ENCODE measurements around the gene CRHR1.

Gene CRHR1

DNA sequence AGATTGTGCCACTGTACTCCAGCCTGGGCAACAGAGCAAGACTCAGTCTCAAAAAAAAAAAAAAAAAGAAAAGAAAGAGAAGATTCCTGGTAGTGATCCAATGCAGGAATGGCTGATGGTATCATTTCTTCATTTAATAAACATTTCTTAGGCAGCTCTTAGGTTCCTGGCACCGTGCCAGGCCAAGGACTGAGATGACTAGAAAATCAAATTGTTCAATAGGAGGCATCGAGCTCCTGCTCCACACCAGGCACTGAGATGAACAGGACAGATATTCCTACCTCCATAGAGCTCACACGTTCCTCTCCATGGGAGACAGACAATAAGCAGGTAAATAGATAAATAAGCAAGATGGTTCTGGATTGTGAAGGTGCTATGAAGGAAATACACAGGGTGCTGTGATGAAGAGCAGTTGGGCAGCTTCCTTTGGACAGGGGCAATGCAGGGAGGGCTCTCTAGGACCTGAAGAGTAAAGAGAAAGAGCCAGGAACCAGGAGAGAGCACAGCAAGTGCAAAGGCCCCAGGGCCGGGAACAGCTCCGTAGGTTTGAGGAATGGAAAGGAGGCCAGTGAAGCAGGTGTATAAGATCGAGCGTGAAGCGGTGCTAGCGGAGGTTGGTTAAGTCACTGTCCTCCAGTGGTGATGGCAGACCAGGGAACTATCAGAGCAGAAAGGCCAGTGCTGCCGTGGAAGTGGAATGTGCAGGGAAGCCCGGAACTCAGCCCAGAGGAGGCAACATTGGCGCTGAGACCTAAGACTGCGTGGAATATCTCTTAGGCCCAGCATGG lies 26.5 kb upstream of the CRHR1 start:
- H3K4me1 ChIP-seq (ENCODE audit: control insufficient read depth, insufficient read depth, low read length, poor library complexity, severe bottlenecking), result no peaks in the 10 kb centered on the region
- H3K27ac ChIP-seq (ENCODE audit: insufficient read depth, low read length, poor library complexity, severe bottlenecking), result no peak overlapping the region
- H3K9me3 ChIP-seq (ENCODE audit: control insufficient read depth, low read length), result no peaks in the 10 kb centered on the region
- H3K27me3 ChIP-seq (replicated peaks; ENCODE audit: control insufficient read depth, insufficient read depth, low read length, poor library complexity, severe bottlenecking), result peaks cover 3% of the 10 kb centered on the region
- H3K36me3 ChIP-seq (ENCODE audit: control insufficient read depth, insufficient read depth, low read length), result no peaks in the 10 kb centered on the region
- H3K4me3 ChIP-seq (ENCODE audit: insufficient read depth, low read depth, low read length, poor library complexity, severe bottlenecking), result no peak overlapping the region
- no peak for DNase-seq

GRCh38 chr17:45758544-45758943 lies 25.6 kb upstream of the CRHR1 start:
- Histone ChIP-seq H3K27ac (ENCODE audit: insufficient read depth, low read length, poor library complexity, severe bottlenecking) (no peak overlapping the region), H3K4me3 (ENCODE audit: insufficient read depth, low read depth, low read length, poor library complexity, severe bottlenecking) (no peak overlapping the region), H3K4me1 (ENCODE audit: control insufficient read depth, insufficient read depth, low read length, poor library complexity, severe bottlenecking) (no peaks in the 10 kb centered on the region), H3K36me3 (ENCODE audit: control insufficient read depth, insufficient read depth, low read length) (no peaks in the 10 kb centered on the region), H3K27me3 (replicated peaks; ENCODE audit: control insufficient read depth, insufficient read depth, low read length, poor library complexity, severe bottlenecking) (peaks cover 2% of the 10 kb centered on the region), H3K9me3 (ENCODE audit: control insufficient read depth, low read length) (no peaks in the 10 kb centered on the region)
- DNase-seq, result no peak

GRCh38 chr17:45759761-45760160 lies 24.4 kb upstream of the CRHR1 start:
- no peaks in the 10 kb centered on the region for H3K9me3 ChIP-seq (ENCODE audit: control insufficient read depth, low read length)
- no peak for DNase-seq
- no peaks in the 10 kb centered on the region for H3K27me3 ChIP-seq (replicated peaks; ENCODE audit: control insufficient read depth, insufficient read depth, low read length, poor library complexity, severe bottlenecking)
- H3K4me1 ChIP-seq (ENCODE audit: control insufficient read depth, insufficient read depth, low read length, poor library complexity, severe bottlenecking), result no peaks in the 10 kb centered on the region
- no peaks in the 10 kb centered on the region for H3K36me3 ChIP-seq (ENCODE audit: control insufficient read depth, insufficient read depth, low read length)
- H3K27ac ChIP-seq (ENCODE audit: insufficient read depth, low read length, poor library complexity, severe bottlenecking), result no peak overlapping the region
- H3K4me3 ChIP-seq (ENCODE audit: insufficient read depth, low read depth, low read length, poor library complexity, severe bottlenecking), result no peak overlapping the region

DNA sequence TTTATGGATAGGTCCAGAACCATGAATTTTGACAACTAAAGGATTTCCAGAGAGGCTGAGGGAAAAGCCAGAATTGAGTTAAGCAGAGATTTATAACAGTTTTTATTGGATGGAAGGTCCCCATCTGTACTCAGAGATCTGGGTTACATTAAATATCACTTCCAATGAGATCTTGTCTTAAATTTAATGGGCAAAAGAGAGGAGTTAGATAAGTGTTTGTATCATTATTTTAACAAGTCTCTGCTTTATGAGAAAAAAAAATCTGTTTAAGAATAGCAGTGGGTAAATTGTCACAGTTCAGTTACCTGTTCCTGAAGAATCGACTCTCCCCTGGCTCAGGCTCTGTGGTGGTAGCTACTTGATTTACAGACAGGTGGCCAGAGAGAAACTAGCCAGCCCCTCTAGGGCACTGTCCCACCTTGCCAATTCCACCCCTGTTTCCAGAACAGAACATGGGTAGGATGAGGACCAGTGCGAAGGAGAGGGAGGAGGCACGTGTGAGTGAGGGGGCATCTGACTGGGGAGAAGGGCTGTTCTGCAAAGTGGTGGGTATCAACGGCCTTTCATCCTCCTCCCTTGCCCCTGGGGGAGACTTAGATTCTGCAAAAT lies 22.1 kb upstream of the CRHR1 start:
- H3K4me3 ChIP-seq (ENCODE audit: insufficient read depth, low read depth, low read length, poor library complexity, severe bottlenecking), result no peak overlapping the region
- H3K36me3 ChIP-seq (ENCODE audit: control insufficient read depth, insufficient read depth, low read length), result no peaks in the 10 kb centered on the region
- no peak overlapping the region for H3K27ac ChIP-seq (ENCODE audit: insufficient read depth, low read length, poor library complexity, severe bottlenecking)
- H3K27me3 ChIP-seq (replicated peaks; ENCODE audit: control insufficient read depth, insufficient read depth, low read length, poor library complexity, severe bottlenecking), result no peaks in the 10 kb centered on the region
- no peaks in the 10 kb centered on the region for H3K9me3 ChIP-seq (ENCODE audit: control insufficient read depth, low read length)
- no peak for DNase-seq
- H3K4me1 ChIP-seq (ENCODE audit: control insufficient read depth, insufficient read depth, low read length, poor library complexity, severe bottlenecking), result no peaks in the 10 kb centered on the region

DNA sequence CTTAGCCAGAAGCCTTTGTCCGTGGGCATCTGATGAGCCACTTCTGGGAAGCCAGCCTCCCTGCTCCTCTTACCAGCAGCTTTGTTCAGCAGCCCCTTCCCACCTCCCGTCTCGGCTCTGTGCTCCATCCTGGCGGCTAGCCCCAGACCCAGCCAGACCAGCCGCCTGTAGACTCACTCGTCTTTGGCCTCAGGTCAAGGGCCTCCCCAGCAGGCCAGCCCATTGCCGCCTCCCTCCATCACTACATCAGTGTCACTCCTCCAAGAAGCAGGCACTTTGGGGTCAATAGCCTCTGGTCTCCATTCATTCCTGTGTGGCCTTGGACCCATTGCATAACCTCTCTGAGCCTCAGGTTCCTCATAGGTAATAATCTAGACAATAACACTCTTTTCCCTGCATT lies 20.9 kb upstream of the CRHR1 start:
- Histone ChIP-seq H3K4me1 (ENCODE audit: control insufficient read depth, insufficient read depth, low read length, poor library complexity, severe bottlenecking) (no peaks in the 10 kb centered on the region), H3K9me3 (ENCODE audit: control insufficient read depth, low read length) (no peaks in the 10 kb centered on the region), H3K4me3 (ENCODE audit: insufficient read depth, low read depth, low read length, poor library complexity, severe bottlenecking) (no peak overlapping the region), H3K36me3 (ENCODE audit: control insufficient read depth, insufficient read depth, low read length) (no peaks in the 10 kb centered on the region), H3K27ac (ENCODE audit: insufficient read depth, low read length, poor library complexity, severe bottlenecking) (no peak overlapping the region), H3K27me3 (replicated peaks; ENCODE audit: control insufficient read depth, insufficient read depth, low read length, poor library complexity, severe bottlenecking) (no peaks in the 10 kb centered on the region)
- no peak for DNase-seq

- Histone ChIP-seq H3K4me1 (ENCODE audit: control insufficient read depth, insufficient read depth, low read length, poor library complexity, severe bottlenecking) (no peaks in the 10 kb centered on the region), H3K9me3 (ENCODE audit: control insufficient read depth, low read length) (no peaks in the 10 kb centered on the region), H3K36me3 (ENCODE audit: control insufficient read depth, insufficient read depth, low read length) (no peaks in the 10 kb centered on the region), H3K4me3 (ENCODE audit: insufficient read depth, low read depth, low read length, poor library complexity, severe bottlenecking) (no peak overlapping the region), H3K27me3 (replicated peaks; ENCODE audit: control insufficient read depth, insufficient read depth, low read length, poor library complexity, severe bottlenecking) (no peaks in the 10 kb centered on the region), H3K27ac (ENCODE audit: insufficient read depth, low read length, poor library complexity, severe bottlenecking) (no peak overlapping the region)
- no peak for DNase-seq
Observed at GRCh38 chr17:45764479-45764878, 19.6 kb upstream of the CRHR1 start.

GRCh38 chr17:45768000-45768399 lies 16.1 kb upstream of the CRHR1 start:
- H3K4me1 ChIP-seq (ENCODE audit: control insufficient read depth, insufficient read depth, low read length, poor library complexity, severe bottlenecking), result no peaks in the 10 kb centered on the region
- no peak for DNase-seq
- H3K27ac ChIP-seq (ENCODE audit: insufficient read depth, low read length, poor library complexity, severe bottlenecking), result no peak overlapping the region
- H3K4me3 ChIP-seq (ENCODE audit: insufficient read depth, low read depth, low read length, poor library complexity, severe bottlenecking), result no peak overlapping the region
- no peaks in the 10 kb centered on the region for H3K27me3 ChIP-seq (replicated peaks; ENCODE audit: control insufficient read depth, insufficient read depth, low read length, poor library complexity, severe bottlenecking)
- no peaks in the 10 kb centered on the region for H3K9me3 ChIP-seq (ENCODE audit: control insufficient read depth, low read length)
- no peaks in the 10 kb centered on the region for H3K36me3 ChIP-seq (ENCODE audit: control insufficient read depth, insufficient read depth, low read length)

DNA sequence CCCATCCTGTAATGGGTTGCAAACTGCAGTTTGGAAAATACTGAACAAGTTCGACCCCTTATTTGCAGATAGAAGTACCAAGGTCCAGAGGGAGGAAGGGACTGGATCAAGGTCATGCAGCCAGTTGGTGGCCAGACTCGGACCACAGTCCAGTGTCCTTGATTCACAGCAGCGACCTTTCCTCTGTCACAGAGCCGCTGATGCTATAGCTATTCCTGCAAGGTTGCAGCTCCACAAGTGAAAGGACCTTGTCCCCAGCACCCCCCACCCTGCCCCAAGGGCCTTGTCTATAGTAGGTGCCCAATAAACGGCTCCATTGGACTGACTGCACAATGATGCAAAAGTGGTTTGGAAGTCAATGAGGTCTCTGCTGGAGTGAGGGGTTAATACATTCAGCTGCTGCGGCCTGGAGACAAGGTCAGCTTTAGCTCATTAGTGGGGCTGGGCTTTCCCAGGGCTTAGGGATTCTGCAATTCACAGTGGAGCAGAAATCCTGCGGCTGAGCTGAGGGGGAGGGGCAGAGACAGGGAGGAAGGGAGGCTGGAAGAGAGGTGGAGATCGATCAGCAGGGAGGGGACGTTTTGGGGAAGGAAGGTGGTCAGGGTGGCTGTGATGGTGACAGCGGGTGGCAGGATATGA lies 13.4 kb upstream of the CRHR1 start:
- Histone ChIP-seq H3K27ac (ENCODE audit: insufficient read depth, low read length, poor library complexity, severe bottlenecking) (no peak overlapping the region), H3K9me3 (ENCODE audit: control insufficient read depth, low read length) (no peaks in the 10 kb centered on the region), H3K4me1 (ENCODE audit: control insufficient read depth, insufficient read depth, low read length, poor library complexity, severe bottlenecking) (no peaks in the 10 kb centered on the region), H3K27me3 (replicated peaks; ENCODE audit: control insufficient read depth, insufficient read depth, low read length, poor library complexity, severe bottlenecking) (no peaks in the 10 kb centered on the region), H3K36me3 (ENCODE audit: control insufficient read depth, insufficient read depth, low read length) (no peaks in the 10 kb centered on the region), H3K4me3 (ENCODE audit: insufficient read depth, low read depth, low read length, poor library complexity, severe bottlenecking) (no peak overlapping the region)
- DNase-seq, result no peak

DNA sequence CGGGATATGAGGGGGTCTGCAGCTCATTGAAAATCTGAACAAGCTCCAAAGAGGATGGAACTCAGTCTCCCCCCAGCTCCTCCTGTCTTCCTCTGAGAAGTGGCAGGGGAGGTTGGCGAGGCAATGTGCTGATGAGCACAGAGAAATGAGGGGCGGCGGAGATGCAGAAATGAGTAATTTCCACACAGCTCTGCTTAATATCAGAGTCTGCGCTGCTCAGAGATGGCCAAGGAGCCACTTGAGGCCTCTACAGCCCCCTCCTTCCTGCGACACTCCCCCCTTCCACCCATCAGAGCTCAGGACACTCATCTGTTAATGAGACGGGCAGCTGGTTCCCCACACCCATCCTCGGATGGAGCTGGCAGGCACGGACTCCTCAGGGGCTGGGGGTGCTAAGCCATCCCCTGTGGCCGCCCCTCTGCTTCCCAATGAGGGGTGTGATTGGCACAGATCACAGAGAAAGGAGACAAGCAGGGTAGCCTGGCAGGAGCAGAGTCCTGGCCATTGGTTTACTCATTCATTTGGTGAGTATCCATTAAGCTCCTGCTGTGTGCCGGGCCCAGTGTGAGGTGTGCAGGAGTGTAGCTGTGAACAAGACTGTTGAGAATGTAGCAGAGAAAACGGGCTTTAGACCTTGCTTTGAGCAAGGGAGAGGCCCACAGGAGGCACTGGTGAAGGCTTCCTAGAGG lies 12.7 kb upstream of the CRHR1 start:
- no peaks in the 10 kb centered on the region for H3K27me3 ChIP-seq (replicated peaks; ENCODE audit: control insufficient read depth, insufficient read depth, low read length, poor library complexity, severe bottlenecking)
- no peak overlapping the region for H3K4me3 ChIP-seq (ENCODE audit: insufficient read depth, low read depth, low read length, poor library complexity, severe bottlenecking)
- H3K27ac ChIP-seq (ENCODE audit: insufficient read depth, low read length, poor library complexity, severe bottlenecking), result no peak overlapping the region
- no peaks in the 10 kb centered on the region for H3K36me3 ChIP-seq (ENCODE audit: control insufficient read depth, insufficient read depth, low read length)
- DNase-seq, result no peak
- no peaks in the 10 kb centered on the region for H3K4me1 ChIP-seq (ENCODE audit: control insufficient read depth, insufficient read depth, low read length, poor library complexity, severe bottlenecking)
- no peaks in the 10 kb centered on the region for H3K9me3 ChIP-seq (ENCODE audit: control insufficient read depth, low read length)

DNA sequence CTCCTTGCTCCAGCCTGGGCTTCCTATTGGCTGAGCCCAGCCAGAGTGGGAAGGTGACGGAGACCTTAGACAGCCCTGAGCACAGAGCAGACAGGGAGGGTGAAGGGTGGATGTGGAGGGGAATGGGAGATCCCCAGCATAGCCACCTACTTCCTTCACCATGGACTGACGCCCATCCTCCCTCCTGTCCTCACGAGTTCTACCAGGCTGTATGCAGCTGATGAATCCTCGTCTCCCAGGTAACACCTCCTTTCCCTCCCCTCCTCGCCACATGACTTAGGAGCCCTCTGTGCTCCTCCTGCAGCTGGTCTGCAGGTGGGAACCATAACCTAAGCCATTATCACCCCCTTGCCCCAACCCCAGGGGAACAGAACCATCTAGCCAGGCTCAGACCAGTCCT lies 9.0 kb upstream of the CRHR1 start:
- Histone ChIP-seq H3K27me3 (replicated peaks; ENCODE audit: control insufficient read depth, insufficient read depth, low read length, poor library complexity, severe bottlenecking) (no peaks in the 10 kb centered on the region), H3K4me1 (ENCODE audit: control insufficient read depth, insufficient read depth, low read length, poor library complexity, severe bottlenecking) (no peaks in the 10 kb centered on the region), H3K9me3 (ENCODE audit: control insufficient read depth, low read length) (no peaks in the 10 kb centered on the region), H3K4me3 (ENCODE audit: insufficient read depth, low read depth, low read length, poor library complexity, severe bottlenecking) (no peak overlapping the region), H3K36me3 (ENCODE audit: control insufficient read depth, insufficient read depth, low read length) (no peaks in the 10 kb centered on the region), H3K27ac (ENCODE audit: insufficient read depth, low read length, poor library complexity, severe bottlenecking) (no peak overlapping the region)
- no peak for DNase-seq
